ENCODE measurements around the gene SACS.
"Not testable (repeated sequence)": the region's sequence is repeated elsewhere in the genome, so short reads cannot be mapped to it uniquely, and the experiment has no call there.

SACS gene

GRCh38 chr13:23354520-23354919 lies 79.0 kb downstream of the SACS start:
- no peak for DNase-seq

- DNase-seq = no peak
Measured at GRCh38 chr13:23352161-23352560, 81.3 kb downstream of the SACS start.

DNA sequence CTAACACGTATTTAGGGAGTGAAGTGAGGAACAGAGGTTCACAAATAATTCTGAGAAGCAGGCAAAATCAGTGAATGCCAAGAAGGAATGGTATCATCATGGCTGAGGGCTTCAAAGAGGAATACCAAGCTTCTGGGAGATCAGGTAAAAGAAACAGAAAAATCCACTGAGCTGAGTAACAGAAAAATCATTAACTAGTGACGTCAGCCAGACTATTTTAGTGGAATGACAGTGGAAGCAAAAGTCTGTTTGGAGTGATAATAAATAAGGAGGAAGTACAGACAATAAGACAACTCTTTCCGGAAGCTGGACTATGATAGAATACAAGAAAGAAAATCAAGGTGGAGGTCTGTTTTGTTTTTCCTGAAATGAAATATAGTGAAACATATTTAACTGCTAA lies 83.5 kb downstream of the SACS start:
- DNase-seq = no peak

- no peak for DNase-seq
Measured at GRCh38 chr13:23349161-23349897, 84.2 kb downstream of the SACS start.

- DNase-seq = no peak
Measured at GRCh38 chr13:23348262-23349127, 85.0 kb downstream of the SACS start.

- DNase-seq = no peak
Measured at GRCh38 chr13:23347601-23348000, 85.9 kb downstream of the SACS start.

DNA sequence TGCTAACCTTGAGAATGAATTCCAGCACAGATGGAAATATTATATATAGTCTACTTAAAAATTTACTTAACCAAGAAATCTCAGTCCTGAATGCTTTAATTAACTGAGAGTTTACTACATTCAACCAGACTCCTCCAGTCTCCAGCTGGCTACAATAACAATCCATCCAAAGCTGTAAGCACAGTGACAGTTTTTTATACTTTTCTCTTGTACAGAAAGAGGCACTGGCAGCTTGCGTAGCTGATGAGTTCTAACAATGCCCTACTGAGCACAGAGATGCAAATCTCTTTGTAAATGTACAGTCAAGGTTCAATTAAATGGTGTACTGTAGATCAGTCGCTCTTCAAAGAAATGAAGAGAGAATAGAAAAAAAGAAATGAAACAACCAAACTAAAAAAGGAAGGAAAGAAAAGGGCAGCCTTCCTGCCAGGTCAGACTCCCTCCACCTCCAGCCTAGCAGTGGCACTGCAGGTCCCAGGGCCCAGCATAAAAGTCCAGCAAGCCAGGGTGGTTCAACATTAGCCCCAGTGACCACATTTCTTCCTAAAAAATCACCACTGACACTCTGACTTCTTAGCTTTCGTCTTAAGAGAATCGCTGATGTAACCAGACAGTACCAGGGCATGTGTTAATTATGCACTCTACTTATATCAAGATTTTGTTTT lies 88.4 kb downstream of the SACS start:
- DNase-seq = no peak

GRCh38 chr13:23339225-23339624 lies 94.3 kb downstream of the SACS start:
- DNase-seq = no peak

DNA sequence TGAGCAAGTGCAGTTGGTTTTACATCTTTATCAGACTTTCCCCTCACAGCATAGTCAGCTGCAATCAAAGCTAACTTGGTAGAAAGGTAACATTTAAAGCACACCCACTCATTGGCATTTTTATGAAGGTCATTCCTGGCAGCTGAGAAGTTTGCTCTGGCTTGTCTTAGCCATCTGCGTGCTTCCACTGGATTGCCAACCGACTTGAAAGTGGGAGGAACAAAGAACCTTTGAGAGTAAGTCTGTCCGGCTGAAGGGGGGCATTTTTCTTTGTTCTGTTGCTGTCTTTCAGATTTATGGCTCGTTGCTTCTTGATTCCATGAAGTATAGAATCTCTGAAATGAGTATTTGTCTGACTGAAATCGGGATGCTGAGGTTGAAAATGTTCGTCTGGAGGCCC lies 103.1 kb downstream of the SACS start:
- DNase-seq = no peak

DNA sequence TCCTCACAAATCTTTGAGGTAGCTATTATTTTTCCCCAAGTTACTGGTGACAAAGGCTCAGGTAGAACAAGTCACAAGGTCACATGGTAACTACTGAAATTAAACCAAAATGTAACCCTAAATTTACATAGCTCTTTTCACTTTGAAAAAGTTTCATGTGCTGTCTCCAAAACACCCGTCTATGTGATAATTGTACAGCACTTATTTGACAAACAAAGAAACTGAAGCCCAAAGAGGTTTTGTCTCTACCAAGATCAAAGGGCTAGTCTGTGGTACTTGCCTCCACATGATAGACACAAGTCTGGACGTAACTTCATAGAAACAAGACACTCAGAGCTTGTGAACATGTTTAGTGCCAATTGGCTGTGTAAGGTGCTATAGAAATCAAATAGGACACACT lies 108.3 kb downstream of the SACS start:
- no peak for DNase-seq

- no peak for DNase-seq
Measured at GRCh38 chr13:23323946-23324709, 109.4 kb downstream of the SACS start.

- DNase-seq = no peak
Measured at GRCh38 chr13:23322353-23323336, 110.9 kb downstream of the SACS start.

DNA sequence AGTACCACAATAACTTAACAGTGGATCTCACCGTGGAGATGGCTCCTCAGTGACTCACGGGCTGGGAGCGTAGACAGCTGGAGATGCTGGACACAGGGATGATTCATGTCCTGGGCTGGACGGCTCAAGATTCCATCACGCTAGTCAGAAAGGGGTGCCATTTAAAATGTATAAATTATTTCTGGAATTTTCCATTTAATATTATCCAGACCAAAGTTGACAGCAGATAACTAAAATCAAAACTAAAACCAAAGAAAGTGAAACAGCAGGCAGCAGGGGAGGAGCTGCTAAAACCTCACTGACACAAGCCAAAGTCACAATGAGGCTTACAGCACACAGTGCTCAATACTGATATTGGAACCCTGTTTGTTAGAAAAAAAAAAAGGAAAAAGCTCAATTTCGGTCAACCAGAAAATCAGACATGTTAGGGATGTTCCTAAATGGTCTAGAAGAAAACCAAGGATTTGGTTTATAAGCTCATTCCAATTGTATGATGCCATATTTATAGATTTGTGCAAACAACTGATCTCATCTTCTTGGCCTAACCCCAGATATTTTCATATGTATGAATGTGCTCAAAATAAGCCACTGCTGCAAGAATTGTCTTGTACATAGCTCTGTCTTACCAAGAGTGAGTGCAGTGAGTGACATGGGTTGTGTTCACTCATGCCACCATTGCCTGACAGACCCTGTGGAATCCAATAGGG lies 111.8 kb downstream of the SACS start:
- DNase-seq = no peak

GRCh38 chr13:23320926-23321534 lies 112.5 kb downstream of the SACS start:
- DNase-seq = no peak

GRCh38 chr13:23319883-23320224 lies 113.6 kb downstream of the SACS start:
- no peak for DNase-seq

GRCh38 chr13:23314837-23315236 lies 118.7 kb downstream of the SACS start:
- not testable (repeated sequence) for DNase-seq

- DNase-seq = no peak
Measured at GRCh38 chr13:23292586-23292985, 140.9 kb downstream of the SACS start.

GRCh38 chr13:23289917-23290357 lies 143.6 kb downstream of the SACS start:
- peak; percentile 22 for DNase-seq

GRCh38 chr13:23288995-23289394 lies 144.5 kb downstream of the SACS start:
- no peak for DNase-seq

DNA sequence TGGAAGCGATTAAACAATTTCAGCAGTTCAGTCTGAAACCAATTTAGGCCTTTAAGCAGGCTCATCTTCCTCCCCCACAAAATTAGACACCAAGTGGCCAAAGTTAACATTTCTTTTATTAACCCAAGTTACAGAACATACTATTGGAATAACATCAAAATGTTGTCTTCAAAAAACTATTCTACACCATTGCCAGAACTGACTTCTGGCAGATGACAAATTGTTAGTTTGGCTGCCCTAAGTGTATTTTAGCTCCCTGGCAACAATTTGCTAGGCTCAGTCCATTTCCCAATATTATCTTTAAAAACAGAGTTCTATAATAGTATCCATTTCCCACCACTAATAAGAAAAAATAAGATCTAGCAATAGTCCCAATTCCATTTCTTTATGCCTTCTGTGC lies 144.9 kb downstream of the SACS start:
- no peak for DNase-seq

- no peak for DNase-seq
Measured at GRCh38 chr13:23279321-23279720, 154.2 kb downstream of the SACS start.
